Medulla oblongata (tissue), 1 donor: ENCODE data around the gene IGF2R.
"Not testable (repeated sequence)": the region's sequence is repeated elsewhere in the genome, so short reads cannot be mapped to it uniquely, and the experiment has no call there.

Source experiments
- DNase-seq: peaks from one replicate; pipeline ENCODE4 v3.0.0-alpha.2; 2015; ENCODE audit errors: extremely low spot score

IGF2R gene

DNA sequence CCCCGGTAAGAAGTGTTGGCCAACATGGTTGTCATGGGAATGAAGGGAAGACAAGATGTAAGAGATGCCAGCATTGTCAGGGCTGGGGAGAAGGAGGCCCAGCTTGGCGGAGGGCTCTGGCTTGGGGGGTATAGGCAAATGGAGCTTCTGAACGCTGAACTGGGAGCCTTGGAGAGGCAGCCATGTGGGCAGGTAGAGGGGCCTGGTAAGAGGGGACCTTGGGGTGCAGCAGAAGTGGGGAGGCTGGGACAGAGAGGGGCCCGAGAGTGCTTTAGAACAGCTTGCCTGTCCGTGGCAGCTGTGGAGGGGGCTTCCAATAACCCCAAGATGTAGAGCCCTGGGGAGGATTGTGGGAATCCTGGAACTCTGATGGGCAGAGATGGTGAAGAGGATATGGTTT lies 155.7 kb downstream of the IGF2R start:
- DNase-seq: no peak

DNA sequence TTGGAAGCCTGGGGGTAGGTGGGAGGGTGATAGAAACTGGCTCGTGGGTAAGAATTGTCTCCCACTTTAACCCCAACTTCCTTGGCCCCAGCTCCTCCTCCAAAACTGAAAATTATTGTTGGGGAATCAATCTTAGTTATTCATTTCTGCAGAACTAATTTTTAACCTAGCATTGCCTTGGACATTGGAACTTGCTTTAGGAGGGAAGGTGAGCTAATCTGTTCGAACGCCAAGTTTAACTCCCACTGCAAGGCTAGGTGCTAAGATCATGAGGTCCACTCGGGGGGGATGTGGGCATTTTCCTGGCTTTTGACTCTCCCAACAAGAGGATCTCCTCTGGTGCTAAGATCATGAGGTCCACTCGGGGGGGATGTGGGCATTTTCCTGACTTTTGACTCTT lies 156.2 kb downstream of the IGF2R start:
- not testable (repeated sequence) for DNase-seq

GRCh38 chr6:160127270-160128124 lies 158.6 kb downstream of the IGF2R start:
- DNase-seq: no peak

GRCh38 chr6:160128125-160128683 lies 159.3 kb downstream of the IGF2R start:
- DNase-seq: no peak

- no peak for DNase-seq
Measured at GRCh38 chr6:160128879-160129516, 160.1 kb downstream of the IGF2R start.

GRCh38 chr6:160129881-160130615 lies 161.2 kb downstream of the IGF2R start:
- DNase-seq: no peak

DNA sequence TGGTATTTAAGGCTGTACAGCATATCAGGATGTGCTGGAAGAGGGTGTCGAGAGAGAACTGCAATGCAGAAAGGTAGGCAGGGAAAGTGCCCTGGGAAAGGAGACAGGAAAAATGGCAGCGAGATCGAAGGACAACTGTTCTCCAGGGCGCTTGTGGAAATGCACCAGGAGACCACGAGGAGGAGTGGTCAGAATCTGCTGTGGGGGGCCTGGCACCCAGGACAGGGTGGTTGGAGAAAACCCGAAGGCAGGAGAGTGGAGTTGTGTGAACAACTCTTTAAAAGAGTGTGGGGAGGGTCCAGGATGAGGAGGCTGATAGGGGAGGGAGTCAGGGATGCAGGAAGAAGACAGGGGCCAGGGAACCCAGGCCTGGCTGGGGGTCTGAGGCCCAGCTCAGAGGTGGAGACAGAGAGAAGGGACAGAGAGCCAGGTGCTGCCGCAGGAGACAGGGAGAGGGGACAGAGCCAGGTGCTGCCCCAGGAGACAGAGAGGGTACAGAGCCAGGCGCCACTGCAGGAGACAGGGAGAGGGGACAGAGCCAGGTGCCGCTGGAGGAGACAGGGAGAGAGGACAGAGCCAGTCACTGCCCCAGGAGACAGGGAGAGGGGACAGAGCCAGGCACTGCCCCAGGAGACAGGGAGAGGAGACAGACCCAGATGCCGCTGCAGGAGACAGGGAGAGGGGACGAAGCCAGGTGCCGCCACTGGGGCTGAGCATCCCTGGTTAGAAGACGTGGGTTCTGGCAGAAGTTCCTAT lies 162.0 kb downstream of the IGF2R start:
- DNase-seq: no peak

DNA sequence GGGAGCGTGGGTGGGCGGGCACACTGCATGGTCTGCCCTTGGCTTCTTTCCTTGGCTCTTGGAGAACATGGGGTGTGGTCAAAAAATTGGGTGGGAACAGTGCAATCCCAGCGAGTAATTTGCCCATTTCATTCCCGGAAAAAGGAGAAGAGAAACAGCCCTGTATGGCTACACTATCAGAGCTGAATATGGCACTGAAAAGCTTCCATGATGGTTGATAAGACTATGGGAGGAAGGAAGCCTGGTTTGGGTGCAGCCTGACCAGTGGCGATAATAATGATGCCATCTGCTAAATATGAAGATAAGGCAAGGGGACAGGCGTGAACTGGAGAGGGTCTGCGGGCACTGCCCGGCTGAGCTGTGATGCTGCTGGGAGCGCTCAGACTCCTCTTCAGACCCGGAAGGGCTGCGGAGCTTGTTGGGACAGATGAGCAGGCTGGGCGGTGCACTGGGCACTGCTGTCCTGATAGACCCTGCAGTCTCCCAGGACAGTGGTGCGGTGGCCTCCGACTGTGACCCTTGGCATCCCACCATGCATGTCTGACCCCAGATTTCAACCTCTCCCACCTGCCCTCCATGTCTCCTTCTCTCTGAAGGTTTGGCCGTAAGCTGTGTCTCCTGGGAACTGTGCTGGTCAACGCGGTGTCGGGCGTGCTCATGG lies 162.9 kb downstream of the IGF2R start:
- no peak for DNase-seq

GRCh38 chr6:160132297-160132637 lies 163.4 kb downstream of the IGF2R start:
- DNase-seq: no peak

DNA sequence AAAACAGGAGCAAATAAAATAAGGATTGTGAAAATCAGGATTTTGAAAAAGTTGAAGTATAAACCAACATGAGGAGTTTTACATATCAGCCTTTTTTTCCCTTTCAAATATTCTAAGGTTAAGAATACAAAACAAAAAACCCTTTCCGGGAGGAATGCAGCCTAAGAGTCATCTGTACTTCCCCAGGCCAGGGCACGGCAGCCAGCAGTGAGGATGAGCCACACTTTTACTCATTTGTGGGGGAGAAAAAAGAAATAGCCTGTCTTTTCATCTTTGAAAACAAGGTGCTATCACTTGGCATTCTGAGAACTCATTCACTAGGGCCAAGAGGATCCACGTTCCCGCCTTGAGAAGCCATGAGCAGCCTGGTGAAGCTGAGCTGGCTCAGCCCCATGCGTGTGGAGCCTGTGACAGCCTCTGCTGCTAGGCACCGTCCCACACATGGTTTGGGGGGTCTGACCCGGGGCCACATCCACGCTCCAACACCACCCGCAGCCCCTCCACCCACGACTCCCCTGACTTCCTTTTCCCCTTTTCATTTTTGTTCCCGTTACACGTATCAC lies 164.0 kb downstream of the IGF2R start:
- DNase-seq: no peak

DNA sequence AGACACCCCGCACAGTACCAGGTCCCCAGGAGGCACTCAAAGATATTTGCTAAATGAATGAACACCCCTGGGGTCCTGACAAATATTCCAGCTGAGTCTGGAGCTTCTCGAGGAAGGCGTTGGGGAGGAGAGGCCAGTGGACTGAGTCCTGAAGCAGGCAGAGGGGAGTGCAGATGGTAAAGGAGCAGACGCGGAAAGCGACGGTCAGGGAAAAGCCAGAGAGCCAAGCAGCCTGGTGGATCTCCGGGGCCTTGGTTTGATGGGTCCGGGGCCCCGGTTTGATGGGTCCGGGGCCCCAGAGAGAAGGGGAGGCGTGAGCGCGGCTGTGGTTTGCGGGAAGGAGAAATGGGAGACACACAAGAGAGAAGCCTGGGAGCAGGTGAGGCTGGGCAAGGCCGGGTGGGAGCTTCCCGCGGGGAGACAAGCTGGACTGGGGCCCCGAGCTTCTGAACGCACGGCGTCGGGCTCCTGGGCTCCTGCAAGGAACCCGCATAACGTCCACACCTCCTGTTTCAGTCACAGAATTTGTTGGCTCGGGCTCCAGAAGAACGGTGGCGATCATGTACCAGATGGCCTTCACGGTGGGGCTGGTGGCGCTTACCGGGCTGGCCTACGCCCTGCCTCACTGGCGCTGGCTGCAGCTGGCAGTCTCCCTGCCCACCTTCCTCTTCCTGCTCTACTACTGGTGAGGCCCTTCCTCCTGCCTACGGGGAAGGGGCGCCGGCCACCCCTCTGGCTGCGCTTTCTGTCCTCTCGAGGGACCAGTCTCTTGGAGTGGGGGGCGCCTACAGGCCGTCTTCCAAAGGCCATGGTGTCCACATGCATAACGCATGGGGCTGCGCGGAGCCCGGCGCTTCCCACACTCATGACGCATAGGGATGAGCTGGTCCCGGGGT lies 164.8 kb downstream of the IGF2R start:
- no peak for DNase-seq

GRCh38 chr6:160134337-160134751 lies 165.5 kb downstream of the IGF2R start:
- not testable (repeated sequence) for DNase-seq

- DNase-seq: no peak
Measured at GRCh38 chr6:160134779-160135547, 166.1 kb downstream of the IGF2R start.

GRCh38 chr6:160135907-160136655 lies 167.2 kb downstream of the IGF2R start:
- DNase-seq: no peak

DNA sequence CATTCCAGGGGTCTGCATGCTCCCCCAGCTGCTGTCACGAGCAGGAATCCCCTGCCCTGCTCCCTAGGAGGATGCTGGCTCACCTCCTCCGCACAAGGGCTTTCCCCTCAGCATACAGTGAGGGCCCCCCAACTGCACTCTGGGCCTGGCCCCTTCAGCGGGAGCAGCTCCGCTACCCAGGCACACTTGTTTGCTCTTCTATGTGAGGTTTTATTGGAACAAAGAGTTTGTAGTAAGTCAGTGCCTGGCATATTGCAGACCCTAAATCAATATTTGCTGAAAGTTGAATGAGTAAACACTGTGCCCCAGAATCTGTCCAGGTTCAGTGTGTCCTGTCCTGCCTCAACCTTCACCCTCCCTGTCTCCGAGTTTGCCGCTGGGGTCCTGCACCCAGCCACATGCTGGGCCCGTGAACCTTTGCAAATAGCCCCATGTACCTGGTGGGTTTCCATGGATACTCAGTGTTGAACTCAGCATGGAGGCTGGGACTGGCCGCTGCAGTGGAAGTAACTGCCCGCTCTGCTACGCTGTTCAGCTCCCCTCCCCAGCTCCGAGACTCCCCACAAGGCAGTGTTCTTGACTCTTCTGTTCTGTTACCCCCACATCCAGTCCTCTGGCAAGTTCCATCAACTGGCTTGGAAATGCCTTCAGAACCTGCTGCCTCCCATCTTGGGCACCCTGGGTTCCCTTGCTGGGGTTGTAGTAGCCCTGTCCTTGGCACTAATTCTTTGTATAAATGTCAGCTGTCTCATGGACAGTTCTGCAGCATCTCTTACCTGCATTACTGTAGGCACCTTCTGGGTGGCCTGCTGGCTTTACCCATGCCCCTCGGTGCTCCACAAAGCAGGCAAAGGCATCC lies 168.5 kb downstream of the IGF2R start:
- DNase-seq: no peak

GRCh38 chr6:160137989-160138835 lies 169.3 kb downstream of the IGF2R start:
- peak; percentile 46 for DNase-seq
